Activated effector memory CD4-positive, alpha-beta T cell treated with anti-CD3 and anti-CD28 coated beads, Interleukin-2, amount 50 U/mL, for 16 hours (primary cell): Measurements from ENCODE around the gene COLQ.

Experiments used
- DNase-seq: peaks from one replicate; pipeline ENCODE4 v3.0.0-alpha.2; 2020

The COLQ gene

GRCh38 chr3:15453501-15453900 lies 68.0 kb downstream of the COLQ start:
- no peak for DNase-seq

DNA sequence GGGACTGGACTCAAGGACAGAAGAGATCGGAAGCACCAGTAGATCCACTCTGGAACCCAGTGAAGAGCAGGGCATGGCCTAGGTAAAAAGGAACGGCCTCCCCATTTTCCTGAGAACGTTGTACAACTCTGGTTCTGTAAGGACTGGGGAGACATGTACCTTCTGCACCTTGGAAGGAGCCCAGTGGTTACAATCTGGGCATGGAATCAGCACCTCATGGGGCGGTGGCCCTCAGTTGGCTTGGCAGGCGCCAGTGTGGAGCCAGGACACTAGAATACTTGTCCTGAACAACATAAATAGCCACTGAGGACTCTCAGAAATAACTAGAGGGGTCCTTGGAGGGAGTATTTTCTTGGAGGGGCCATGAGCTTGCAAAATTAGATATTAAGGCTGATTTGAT lies 68.5 kb downstream of the COLQ start:
- DNase-seq, result no peak

DNA sequence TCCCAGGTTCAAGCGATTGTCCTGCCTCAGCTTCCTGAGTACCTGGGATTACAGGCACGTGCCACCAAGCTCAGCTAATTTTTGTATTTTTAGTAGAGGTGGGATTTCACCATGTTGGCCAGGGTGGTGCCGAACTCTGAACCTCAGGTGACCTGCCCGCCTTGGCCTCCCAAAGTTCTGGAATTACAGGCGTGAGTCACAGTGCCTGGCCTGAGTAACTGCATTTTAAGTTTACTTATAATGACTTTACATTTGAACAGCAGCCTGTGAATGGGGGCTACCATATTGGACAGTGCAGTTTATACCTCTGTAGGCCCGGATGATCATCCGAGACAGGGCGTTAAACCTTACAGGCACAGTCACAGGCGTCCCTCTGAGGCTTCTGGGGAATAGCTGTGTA lies 69.3 kb downstream of the COLQ start:
- DNase-seq, result no peak

- no peak for DNase-seq
These were observed 70.0 kb downstream of the COLQ start for GRCh38 chr3:15451216-15452113.

DNA sequence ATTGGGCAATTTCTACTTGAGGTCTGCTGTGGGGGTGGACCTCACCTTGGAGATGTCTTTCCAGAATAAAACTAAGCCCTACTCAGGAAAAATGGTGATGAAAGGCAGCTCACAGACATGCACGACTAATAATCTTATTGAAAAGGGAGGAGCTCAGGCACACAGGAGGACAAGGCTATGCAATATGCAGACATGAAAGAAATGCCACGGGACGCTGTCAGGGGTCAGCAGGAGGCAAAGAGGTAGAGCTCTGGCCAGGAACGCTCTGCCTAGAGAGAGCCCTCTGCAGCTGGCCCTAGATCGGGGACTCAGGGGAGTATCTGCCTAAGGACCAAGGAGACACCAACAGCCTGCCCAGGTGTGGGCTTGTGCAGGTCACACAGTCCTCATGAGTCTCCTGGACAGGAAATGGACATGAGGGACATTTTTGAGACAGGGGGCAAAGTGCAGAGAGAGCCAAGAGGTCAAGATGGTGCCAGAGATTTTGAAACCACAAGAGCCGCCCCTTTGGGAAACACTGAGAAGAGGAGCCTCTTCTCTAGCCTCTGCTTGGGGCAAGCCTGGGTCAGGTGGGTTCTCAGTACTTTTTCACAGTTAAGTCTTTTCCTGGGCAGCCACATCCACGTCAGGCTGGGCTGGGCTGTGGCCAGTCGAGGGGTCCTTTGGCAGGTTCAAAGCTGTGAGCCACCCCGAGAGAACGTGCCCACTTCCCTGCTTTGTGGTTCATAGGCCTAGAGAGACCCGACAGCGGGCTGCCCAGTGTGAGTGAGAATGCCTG lies 70.9 kb downstream of the COLQ start:
- no peak for DNase-seq

- no peak for DNase-seq
These were observed 71.8 kb downstream of the COLQ start for GRCh38 chr3:15449489-15450224.

DNA sequence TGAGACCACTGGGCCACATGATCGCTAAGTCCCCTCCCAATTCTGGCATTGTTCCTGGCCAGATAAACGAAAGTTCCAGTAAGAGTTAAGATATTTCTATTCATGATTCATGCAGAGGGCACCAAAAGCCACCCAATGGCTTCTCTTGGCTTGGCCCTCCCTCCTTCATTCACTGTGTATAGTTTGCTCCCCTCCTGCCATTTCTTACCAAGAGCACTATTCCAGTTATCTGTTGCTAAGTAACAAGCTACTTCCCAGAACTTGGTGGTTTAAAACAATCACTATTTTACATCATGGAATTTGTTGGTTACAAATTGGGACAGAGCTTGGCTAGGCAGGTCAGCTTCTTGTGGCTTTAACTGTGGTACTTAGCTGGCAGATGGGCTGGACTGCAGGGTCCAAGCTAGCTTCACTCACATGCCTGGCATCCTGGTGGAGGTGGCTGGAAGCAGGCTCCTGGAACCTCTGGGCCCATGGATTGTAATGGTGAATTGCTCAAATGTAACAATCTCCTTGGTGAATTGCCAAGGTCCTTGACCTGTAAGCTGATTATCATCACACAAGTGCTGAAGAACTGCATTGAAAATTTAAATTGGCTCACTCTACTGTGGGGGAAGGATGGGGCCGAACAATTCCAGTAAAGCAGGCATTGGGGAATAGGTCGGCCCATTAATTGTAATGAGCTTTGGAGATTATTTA lies 77.5 kb downstream of the COLQ start:
- no peak for DNase-seq

DNA sequence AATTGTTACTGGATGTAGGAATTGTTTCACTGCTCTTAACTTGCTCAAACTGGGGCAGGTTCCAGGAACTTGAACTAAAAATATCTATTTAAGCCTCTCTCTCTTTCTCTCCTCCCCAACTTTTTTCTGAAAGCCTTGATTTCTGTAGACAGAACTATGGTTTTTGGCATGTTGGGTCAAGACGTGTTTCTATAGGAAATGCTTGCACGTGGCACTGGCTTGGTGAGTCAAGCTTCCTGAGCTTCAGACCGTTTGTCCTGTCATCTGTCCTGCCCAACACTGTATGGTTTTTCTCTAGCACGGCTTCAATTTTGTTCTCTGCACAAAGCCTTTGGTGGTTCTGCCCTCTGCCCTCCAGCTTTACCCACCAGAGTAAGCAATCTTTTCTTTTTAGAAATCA lies 80.6 kb downstream of the COLQ start:
- no peak for DNase-seq

GRCh38 chr3:15439476-15439875 lies 82.0 kb downstream of the COLQ start:
- no peak for DNase-seq

DNA sequence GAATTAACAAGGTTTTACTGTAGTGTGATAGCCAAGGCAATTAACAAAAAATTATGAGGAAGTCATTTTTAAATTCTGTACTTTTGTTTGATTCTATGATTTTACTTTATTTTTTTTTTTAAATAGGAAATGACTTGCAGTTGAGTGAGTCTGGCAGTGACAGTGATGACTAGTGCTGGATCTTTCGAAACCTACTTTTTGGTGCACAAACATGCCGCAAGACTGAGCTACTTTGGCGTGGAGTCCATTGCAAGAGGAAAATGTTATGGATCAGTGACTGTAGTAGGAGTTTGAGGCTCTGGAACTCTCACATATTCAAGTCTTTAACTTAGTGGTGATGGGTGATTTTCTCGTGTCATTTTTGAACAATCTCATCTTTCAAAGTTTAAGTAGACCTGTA lies 82.5 kb downstream of the COLQ start:
- DNase-seq, result no peak

- no peak for DNase-seq
These were observed 85.3 kb downstream of the COLQ start for GRCh38 chr3:15436246-15436645.

DNA sequence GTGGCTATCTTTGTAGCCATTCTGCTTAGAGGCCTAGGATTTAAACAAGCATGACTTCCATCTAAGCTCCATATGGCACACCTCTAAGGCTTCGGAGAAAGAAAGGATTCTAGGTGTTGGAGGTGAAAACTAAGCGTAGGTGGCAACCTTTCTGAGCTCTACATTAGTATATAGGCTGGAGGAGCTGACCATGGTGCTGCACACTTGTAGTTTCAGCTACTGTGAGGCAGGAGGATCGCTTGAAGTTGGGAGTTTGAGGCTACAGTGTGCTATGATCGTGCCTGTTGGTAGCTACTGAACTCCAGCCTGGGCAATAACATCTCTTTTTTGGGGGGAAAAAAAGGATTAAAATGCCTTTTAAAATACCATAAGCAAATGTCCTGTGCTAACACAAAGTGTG lies 86.8 kb downstream of the COLQ start:
- no peak for DNase-seq

DNA sequence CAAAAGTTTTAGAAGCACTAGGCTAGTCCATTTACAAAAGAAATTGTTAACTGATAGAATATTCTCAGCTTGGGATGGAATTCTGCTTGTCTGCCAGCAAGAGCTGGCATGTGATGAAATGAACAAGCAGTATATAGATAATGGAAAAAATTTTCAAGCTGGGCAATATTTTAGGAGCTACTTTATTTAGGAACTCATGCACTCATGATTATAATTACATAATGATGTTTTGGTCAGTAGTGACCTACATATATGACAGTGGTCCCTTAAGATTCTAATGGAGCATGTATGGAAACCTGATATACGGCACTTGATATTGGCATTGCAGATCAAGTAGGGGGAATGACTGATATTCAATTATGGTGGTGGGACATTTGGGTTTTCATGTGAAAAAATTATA lies 88.0 kb downstream of the COLQ start:
- DNase-seq, result no peak

GRCh38 chr3:15431256-15431837 lies 90.2 kb downstream of the COLQ start:
- no peak for DNase-seq

DNA sequence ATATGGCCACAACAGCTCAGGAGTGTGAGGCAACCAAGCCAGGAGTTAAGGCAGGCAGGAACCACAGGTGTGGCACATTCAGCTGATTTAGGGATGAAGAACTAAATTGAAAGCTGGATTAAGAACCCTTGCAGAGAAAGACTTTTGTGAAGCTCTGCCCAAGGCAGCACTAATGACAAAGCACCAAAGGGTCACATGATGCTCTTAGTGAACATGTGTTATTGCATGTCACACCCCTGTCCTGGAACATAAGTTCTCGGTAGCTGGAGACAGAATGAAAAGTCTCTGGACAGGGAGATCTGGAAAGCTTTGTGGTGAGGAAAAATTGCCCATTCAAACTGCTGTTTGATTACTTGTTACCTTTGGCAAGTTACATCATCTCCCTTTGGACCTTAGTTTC lies 90.9 kb downstream of the COLQ start:
- no peak for DNase-seq

DNA sequence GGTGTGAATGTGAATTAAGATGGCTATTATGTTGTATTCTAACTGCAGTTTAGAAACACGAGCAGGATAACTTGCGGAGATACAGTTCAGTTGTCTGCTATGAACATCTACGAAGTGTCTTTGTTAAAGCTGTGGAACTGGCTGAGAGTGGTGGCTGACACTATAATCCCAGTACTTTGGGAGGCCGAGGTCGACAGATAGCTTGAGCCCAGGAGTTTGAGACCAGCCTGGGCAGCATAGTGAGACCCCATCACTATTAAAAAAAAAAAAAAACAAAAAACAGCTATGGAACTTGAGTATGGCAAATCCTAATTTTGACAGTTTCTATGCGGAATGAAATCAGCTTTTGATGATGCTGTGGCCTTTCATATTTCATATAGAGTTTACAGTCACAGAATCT lies 92.4 kb downstream of the COLQ start:
- DNase-seq, result no peak

DNA sequence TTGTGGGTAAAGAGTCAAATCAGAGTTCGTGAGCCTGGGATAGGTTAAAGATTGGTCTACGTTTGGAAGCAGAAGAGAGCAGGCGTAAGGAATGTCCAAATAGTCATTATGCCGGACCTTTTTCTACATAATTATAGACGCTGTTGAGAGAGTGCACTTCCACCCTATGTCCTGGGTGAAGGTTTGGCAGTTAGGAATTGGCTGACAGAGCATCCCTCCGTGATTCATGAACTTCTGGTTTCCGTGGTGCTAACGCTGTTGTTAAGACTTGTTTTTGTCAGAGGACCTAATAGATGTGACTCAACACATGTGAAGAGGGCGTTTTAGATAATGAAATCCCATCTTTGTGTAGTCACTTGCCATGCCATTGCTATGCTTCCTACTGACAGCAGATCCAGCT lies 93.0 kb downstream of the COLQ start:
- DNase-seq, result peak; percentile 68

DNA sequence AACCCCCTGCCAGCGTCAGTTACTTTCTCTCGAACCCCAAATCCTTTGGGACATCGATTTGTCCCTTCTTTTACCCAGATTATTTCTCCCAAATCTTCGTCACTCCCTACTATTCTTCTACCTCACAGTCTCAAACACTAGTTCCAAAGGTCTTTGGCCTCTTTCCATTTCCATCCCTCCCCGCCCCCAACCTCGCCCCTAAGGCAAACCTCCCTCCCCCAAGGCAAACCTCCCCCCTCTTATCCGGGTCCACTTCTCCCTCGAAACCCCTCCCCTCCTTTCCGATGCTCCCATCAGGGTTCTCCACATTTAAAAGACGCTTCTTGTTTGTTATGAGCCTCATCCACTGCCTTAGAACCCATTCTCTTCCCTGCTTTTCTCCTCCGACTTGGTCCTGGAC lies 93.5 kb downstream of the COLQ start:
- DNase-seq, result no peak

- DNase-seq, result peak; percentile 95
These were observed 94.2 kb downstream of the COLQ start, which contains the start of the genes EAF1 and METTL6 for GRCh38 chr3:15427182-15427880. Gene EAF1, plus strand, starts transcription at chr3:15427598. Its CDS starts 182 bp downstream, at chr3:15427780. Gene METTL6, minus strand, starts transcription at chr3:15427544. Its CDS starts 1,033 bp downstream, at chr3:15426511.

DNA sequence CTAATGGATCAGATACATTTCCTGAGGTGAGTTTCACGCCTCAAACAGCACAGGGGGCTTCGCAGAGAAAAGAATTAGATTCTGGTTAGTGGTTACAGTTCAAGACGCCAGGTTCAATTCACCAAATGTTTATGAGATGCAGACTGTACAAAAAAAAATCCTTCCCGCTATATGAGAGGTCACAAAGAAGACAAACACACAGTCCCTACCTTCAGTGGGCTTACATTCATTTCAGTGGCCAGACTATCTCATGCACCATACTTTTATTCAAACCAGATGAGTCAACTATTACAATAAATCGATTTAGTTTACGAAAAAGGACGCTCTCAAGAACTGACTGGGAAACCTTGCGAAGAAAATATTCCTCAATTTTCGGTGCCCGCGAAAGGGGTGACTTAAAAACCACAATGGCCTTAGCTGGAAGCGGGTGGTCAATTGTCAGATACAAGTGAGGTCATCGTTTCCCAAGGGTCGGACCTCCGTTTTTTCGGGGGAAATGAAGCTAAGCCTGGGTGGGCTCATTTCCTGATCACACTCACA lies 94.9 kb downstream of the COLQ start:
- no peak for DNase-seq

DNA sequence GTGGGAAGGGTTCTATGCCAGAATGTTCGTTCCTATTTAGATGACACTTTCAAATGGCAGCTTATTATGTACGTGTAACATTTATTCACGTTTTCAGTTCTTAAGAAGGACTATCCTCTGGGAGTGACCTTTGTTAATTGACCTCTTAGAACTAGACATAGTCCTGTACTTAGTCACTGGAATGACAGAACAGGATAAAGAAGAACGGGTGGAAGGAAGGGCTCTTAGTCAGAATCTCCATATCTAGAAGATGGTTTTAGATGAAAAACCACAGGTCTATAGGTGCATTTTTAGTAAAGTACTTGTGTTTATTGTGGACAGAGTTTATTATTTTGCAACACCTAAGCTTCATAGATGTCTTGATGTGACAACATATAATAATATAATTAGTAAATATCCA lies 100.6 kb downstream of the COLQ start:
- DNase-seq, result no peak
